SH-SY5Y (cell line): ENCODE results near the gene MLF2.

Experiments used
- GATA2 ChIP-seq: IDR thresholded peaks from 2 replicates; pipeline ENCODE4 v1.6.1; 2011; ENCODE audit warnings: mild to moderate bottlenecking, low read depth, low read length
- GATA3 ChIP-seq: IDR thresholded peaks from 2 replicates; pipeline ENCODE4 v1.6.1; 2011; ENCODE audit warnings: low read depth, mild to moderate bottlenecking, low read length, moderate library complexity

DNA sequence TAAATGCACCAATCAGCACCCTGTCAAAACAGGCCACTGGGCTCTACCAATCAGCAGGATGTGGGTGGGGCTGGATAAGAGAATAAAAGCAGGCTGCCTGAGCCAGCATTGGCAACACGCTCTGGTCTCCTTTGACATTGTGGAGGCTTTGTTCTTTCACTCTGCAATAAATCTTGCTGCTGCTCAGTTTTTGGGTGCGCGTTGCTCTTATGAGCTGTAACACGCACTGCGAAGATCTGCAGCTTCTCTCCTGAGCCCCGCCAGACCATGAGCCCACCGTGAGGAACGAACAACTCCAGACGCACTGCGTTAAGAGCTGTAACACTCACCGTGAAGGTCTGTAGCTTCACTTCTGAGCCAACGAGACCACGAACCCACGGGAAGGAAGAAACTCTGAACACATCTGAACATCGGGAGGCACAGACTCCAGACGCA is 44.0 kb downstream of the MLF2 start:
- no peak for TF ChIP-seq GATA2
- no peak for TF ChIP-seq GATA3
